ENCODE measurements around the gene SLC2A1.

SLC2A1 gene

DNA sequence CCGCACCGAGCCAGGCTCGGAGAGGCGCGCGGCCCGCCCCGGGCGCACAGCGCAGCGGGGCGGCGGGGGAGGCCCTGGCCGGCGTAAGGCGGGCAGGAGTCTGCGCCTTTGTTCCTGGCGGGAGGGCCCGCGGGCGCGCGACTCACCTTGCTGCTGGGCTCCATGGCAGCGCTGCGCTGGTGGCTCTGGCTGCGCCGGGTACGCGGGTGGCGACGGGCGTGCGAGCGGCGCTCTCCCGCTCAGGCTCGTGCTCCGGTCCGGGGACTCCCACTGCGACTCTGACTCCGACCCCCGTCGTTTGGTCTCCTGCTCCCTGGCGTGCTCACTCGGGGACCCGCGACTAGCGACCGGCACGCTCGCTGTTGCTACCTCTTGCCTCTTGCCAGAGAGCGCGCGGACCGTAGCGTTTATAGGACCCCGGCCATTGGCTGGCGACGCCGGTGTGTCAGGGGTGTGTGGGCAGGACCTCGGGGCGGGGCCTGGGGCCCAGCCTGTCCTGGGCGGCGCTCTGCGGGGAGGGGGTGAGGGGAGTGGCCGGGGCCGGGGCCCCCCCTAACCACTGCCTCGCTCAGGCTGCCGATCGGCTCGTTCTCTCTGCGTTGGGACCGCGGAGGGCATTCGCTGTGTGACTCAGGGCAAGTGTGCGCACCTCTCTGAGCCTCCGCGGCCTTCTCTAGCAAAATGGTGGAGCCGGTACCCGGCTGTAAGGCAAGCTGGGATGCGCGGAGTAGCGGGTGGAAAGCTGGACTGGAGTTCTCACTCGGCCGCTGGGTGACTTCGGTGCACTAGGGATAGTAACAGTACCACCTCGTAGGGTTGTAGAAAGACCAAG, at the start of gene SLC2A1:
TSS of gene SLC2A1 (minus strand) at position 381 of the 832 bp plus-strand sequence. CDS start at position 164, 217 bp downstream.
- Histone ChIP-seq H3K9me3 (no peaks in the 10 kb centered on the region), H3K4me1 (peaks cover 0 to 79% (median 45%) of the 10 kb centered on the region in 4 donors), H3K4me3 (peak within 1 kb of the TSS; percentile 75 to 95), H3K27me3 (peaks cover 0 to 3% of the 10 kb centered on the region in 2 donors), H3K27ac (peak within 1 kb of the TSS; percentile 97 to 99), H3K36me3 (no peaks in the 10 kb centered on the region)
- peak in 1 of 2 experiments; percentile 6 for TF ChIP-seq CTCF (IDR thresholded peaks at IDR 0.05)
- peak; percentile 94 to 97 for DNase-seq
- intact Hi-C loops (cut with DNase I; ENCODE audit: low total_unique reads): no loop called here

- H3K36me3 ChIP-seq: no peaks in the 10 kb centered on the region
- H3K9me3 ChIP-seq: no peaks in the 10 kb centered on the region
- no peak for DNase-seq
- H3K27ac ChIP-seq: no peak overlapping the region
- TF ChIP-seq CTCF (IDR thresholded peaks at IDR 0.05): no peak
- H3K27me3 ChIP-seq: peaks cover 0 to 29% of the 10 kb centered on the region in 2 donors
- no peak overlapping the region for H3K4me3 ChIP-seq
- no peaks in the 10 kb centered on the region for H3K4me1 ChIP-seq
- intact Hi-C loops (cut with DNase I; ENCODE audit: low total_unique reads): no loop called here
Measured at GRCh38 chr1:43007377-43008114, 48.9 kb upstream of the SLC2A1 start.

DNA sequence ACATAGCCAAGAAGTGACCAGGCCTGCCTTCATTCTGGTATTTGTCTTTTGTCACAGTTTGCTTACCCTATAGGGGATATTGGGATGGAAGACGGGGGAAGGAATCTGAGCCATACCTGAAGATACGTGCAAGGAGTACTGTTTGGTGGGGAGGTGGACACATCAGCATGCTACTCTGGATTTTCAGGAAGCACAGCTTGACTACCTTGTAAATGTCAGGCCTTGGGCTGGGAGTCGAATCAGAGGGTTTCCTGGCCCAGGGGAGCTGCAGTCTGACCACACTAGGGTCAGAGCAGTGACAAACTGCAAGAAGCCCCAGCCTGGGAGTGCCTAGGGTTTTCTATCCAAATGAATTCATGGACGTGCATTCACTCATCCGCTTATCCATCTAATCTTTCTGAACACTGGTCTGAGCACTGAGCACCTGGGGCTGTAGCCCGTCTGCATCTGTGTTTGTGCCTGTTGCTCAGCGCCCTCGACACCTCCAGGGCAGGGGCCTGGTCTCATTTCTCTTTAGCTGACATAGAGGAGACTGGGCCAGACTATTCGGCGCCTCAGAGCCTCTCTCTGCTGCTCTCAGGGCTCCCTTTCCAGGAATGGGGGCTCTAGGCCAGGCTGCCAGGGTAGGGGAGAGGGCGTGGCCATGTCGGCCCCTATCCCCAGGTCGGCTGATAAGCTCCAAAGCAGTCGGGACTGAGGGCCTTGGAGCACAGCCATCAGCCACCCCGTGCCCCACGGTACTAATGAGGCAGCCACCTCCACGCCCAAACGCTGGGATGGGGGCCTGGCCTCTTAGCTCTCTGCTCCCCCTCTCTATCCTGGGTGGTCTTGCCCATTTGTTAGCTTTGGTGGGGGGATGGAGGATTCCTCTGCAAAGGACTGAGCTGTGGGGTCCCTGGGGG, 47.0 kb upstream of the SLC2A1 start:
- Histone ChIP-seq H3K4me3 (no peak overlapping the region), H3K27ac (no peak overlapping the region), H3K9me3 (no peaks in the 10 kb centered on the region), H3K4me1 (no peaks in the 10 kb centered on the region), H3K27me3 (peaks cover 0 to 29% of the 10 kb centered on the region in 2 donors), H3K36me3 (no peaks in the 10 kb centered on the region)
- intact Hi-C loops (cut with DNase I; ENCODE audit: low total_unique reads): no loop called here
- no peak for DNase-seq
- TF ChIP-seq CTCF (IDR thresholded peaks at IDR 0.05): no peak

GRCh38 chr1:43004587-43005459, 46.2 kb upstream of the SLC2A1 start:
- Histone ChIP-seq H3K9me3 (no peaks in the 10 kb centered on the region), H3K27me3 (peaks cover 0 to 29% of the 10 kb centered on the region in 2 donors), H3K4me3 (no peak overlapping the region), H3K4me1 (no peaks in the 10 kb centered on the region), H3K36me3 (no peaks in the 10 kb centered on the region), H3K27ac (no peak overlapping the region)
- TF ChIP-seq CTCF (IDR thresholded peaks at IDR 0.05): no peak
- no peak for DNase-seq
- intact Hi-C loops (cut with DNase I; ENCODE audit: low total_unique reads): no loop called here

Measured in tibial artery (tissue), 4 donors.